WTC11 (cell line): ENCODE data around the gene KRT76. TPM values are rescaled to one million over a fixed set of nuclear protein-coding genes. Genes with fewer than 3 reads are reported as not detected.

Experiments
- ATAC-seq: fragments of 200-7000 bp; cut with Tn5 transposase; 2 replicates; pipeline ENCODE4 v1.10.0; 2021; ENCODE audit warnings: mild to moderate bottlenecking, moderate library complexity
- CTCF ChIA-PET: fragments of 300-600 bp; sonication (Branson Sonifier 250); formaldehyde crosslinking; loops from one replicate; lab custom pipeline; 2021; ENCODE audit warnings: antibody characterized with exemption; lab: Charles Lee
- POLR2A ChIA-PET: fragments of 350-600 bp; sonication (Branson Sonifier 250); formaldehyde crosslinking; loops from one replicate; lab custom pipeline; 2021; ENCODE audit warnings: antibody characterized with exemption; lab: Charles Lee
- DNase-seq: peaks from one replicate; pipeline ENCODE4 v3.0.0; 2021; ENCODE audit warnings: low spot score
- H3K27ac Mint-ChIP-seq: 2 replicates; pipeline ENCODE4 v1.8.0; 2021; ENCODE audit warnings: mixed read lengths
- H3K27me3 Mint-ChIP-seq: 2 replicates; pipeline ENCODE4 v1.8.0; 2021; ENCODE audit warnings: low read depth, mild to moderate bottlenecking, moderate library complexity, mixed read lengths
- H3K36me3 Mint-ChIP-seq: 2 replicates; pipeline ENCODE4 v1.8.0; 2021; ENCODE audit warnings: mixed read lengths
- H3K4me1 Mint-ChIP-seq: 2 replicates; pipeline ENCODE4 v1.8.0; 2022; ENCODE audit warnings: mixed read lengths
- H3K4me3 Mint-ChIP-seq: 2 replicates; pipeline ENCODE4 v1.8.0; 2021; ENCODE audit warnings: mild to moderate bottlenecking, moderate library complexity, mixed read lengths
- H3K9me3 Mint-ChIP-seq: 2 replicates; pipeline ENCODE4 v1.8.0; 2021; ENCODE audit warnings: mixed read lengths
- ATF6 ChIP-seq: sonication (generic); formaldehyde crosslinking; IDR thresholded peaks from 2 replicates; pipeline ENCODE4 v1.8.1; 2023; ENCODE audit warnings: mild to moderate bottlenecking, missing genetic modification reagents
- CBFB ChIP-seq: sonication (generic); formaldehyde crosslinking; IDR thresholded peaks from 2 replicates; pipeline ENCODE4 v1.8.1; 2022; ENCODE audit warnings: mild to moderate bottlenecking, low read depth, missing genetic modification reagents
- CDX4 ChIP-seq: fragments of 250-450 bp; sonication (Bioruptor Pico); IDR thresholded peaks from 2 replicates; pipeline ENCODE4 v1.9.0; 2021; ENCODE audit warnings: moderate library complexity, mild to moderate bottlenecking, inconsistent platforms, borderline replicate concordance
- CREM ChIP-seq: sonication (generic); formaldehyde crosslinking; IDR thresholded peaks from 2 replicates; pipeline ENCODE4 v1.8.1; 2022; ENCODE audit warnings: mild to moderate bottlenecking, missing genetic modification reagents, moderate library complexity
- FOXJ3 ChIP-seq: sonication (generic); formaldehyde crosslinking; IDR thresholded peaks from 2 replicates; pipeline ENCODE4 v1.9.0; 2021; ENCODE audit warnings: missing genetic modification reagents, mild to moderate bottlenecking, borderline replicate concordance
- GRHL2 ChIP-seq: fragments of 250-450 bp; sonication (Bioruptor Pico); IDR thresholded peaks from 2 replicates; pipeline ENCODE4 v1.8.0; 2022; ENCODE audit warnings: mild to moderate bottlenecking, moderate library complexity; ENCODE audit not compliant: insufficient replicate concordance, severe bottlenecking
- IRF2 ChIP-seq: sonication (generic); formaldehyde crosslinking; IDR thresholded peaks from 2 replicates; pipeline ENCODE4 v1.8.0; 2022; ENCODE audit warnings: low read depth, missing genetic modification reagents, borderline replicate concordance
- JAZF1 ChIP-seq: fragments of 250-450 bp; sonication (Bioruptor Pico); IDR thresholded peaks from 2 replicates; pipeline ENCODE4 v1.9.0; 2021; ENCODE audit warnings: moderate library complexity, mild to moderate bottlenecking, inconsistent platforms
- JUN ChIP-seq: sonication (generic); formaldehyde crosslinking; IDR thresholded peaks from 2 replicates; pipeline ENCODE4 v1.8.0; 2023; ENCODE audit warnings: mild to moderate bottlenecking, missing genetic modification reagents
- MYBL2 ChIP-seq: sonication (generic); formaldehyde crosslinking; IDR thresholded peaks from 2 replicates; pipeline ENCODE4 v1.8.1; 2023; ENCODE audit warnings: mild to moderate bottlenecking, moderate library complexity, missing genetic modification reagents
- OVOL2 ChIP-seq: fragments of 250-450 bp; sonication (Bioruptor Pico); IDR thresholded peaks from 2 replicates; pipeline ENCODE4 v1.9.0; 2021; ENCODE audit warnings: mild to moderate bottlenecking, borderline replicate concordance
- TCF7 ChIP-seq: sonication (generic); formaldehyde crosslinking; IDR thresholded peaks from 2 replicates; pipeline ENCODE4 v1.8.0; 2022; ENCODE audit warnings: mild to moderate bottlenecking, low read depth, missing genetic modification reagents, moderate library complexity
- ZBTB21 ChIP-seq: sonication (generic); formaldehyde crosslinking; IDR thresholded peaks from 2 replicates; pipeline ENCODE4 v1.8.1; 2023; ENCODE audit warnings: mild to moderate bottlenecking, missing genetic modification reagents, borderline replicate concordance
- ZNF232 ChIP-seq: sonication (generic); formaldehyde crosslinking; IDR thresholded peaks from 2 replicates; pipeline ENCODE4 v1.8.0; 2022; ENCODE audit warnings: mild to moderate bottlenecking, missing genetic modification reagents
- ZNF263 ChIP-seq: sonication (generic); formaldehyde crosslinking; IDR thresholded peaks from 2 replicates; pipeline ENCODE4 v1.8.1; 2022; ENCODE audit warnings: low read depth, mild to moderate bottlenecking, moderate library complexity, missing genetic modification reagents
- ZNF281 ChIP-seq: sonication (generic); formaldehyde crosslinking; IDR thresholded peaks from 2 replicates; pipeline ENCODE4 v1.8.0; 2023; ENCODE audit warnings: mild to moderate bottlenecking, missing genetic modification reagents
- ZNF396 ChIP-seq: fragments of 250-450 bp; sonication (Bioruptor Pico); IDR thresholded peaks from 2 replicates; pipeline ENCODE4 v1.8.0; 2021; ENCODE audit warnings: mild to moderate bottlenecking, moderate library complexity, borderline replicate concordance
- total RNA-seq: library from RNA; stranded (reverse); gene quantifications from 3 replicates; pipeline ENCODE4 v1.2.3, GENCODE V29; 2021
- TF ChIP-seq, protein P1 (sequence below): sonication (generic); formaldehyde crosslinking; IDR thresholded peaks from 2 replicates; pipeline ENCODE4 v1.8.1; 2023; ENCODE audit warnings: mild to moderate bottlenecking, missing genetic modification reagents, borderline replicate concordance
- TF ChIP-seq, protein P2 (sequence below): fragments of 250-450 bp; sonication (Bioruptor Pico); IDR thresholded peaks from 2 replicates; pipeline ENCODE4 v2.1.2; 2022; ENCODE audit warnings: mild to moderate bottlenecking, moderate library complexity
- TF ChIP-seq, protein P3 (sequence below): sonication (generic); formaldehyde crosslinking; IDR thresholded peaks from 2 replicates; pipeline ENCODE4 v1.8.1; 2022; ENCODE audit warnings: missing genetic modification reagents, borderline replicate concordance

Gene KRT76
- total RNA-seq, 1 experiment from 2014 or later, result not detected

- H3K4me3 Mint-ChIP-seq, result no peak overlapping the region
- TF ChIP-seq IRF2 (CRISPR knock-in tag) (no peak), CREM (CRISPR knock-in tag) (no peak), ATF6 (CRISPR knock-in tag) (no peak), ZNF281 (no peak), MYBL2 (no peak), ZNF232 (CRISPR knock-in tag) (no peak), ZNF396 (CRISPR knock-in tag) (no peak), JAZF1 (CRISPR knock-in tag) (no peak), JUN (no peak)
- H3K27me3 Mint-ChIP-seq, result peaks cover 2% of the 10 kb centered on the region; the same call in 1 of the 2 replicates
- H3K9me3 Mint-ChIP-seq, result no peaks in the 10 kb centered on the region
- H3K36me3 Mint-ChIP-seq, result no peaks in the 10 kb centered on the region
- ATAC-seq (no peak), DNase-seq (no peak)
- H3K4me1 Mint-ChIP-seq, result peaks cover 25% of the 10 kb centered on the region
- CTCF ChIA-PET, result interaction anchor here (0.5 to 2.7 kb wide), 7 partner anchors 58 to 411 kb away, joined by 3 to 19 read pairs (median 5); no protein-coding TSS in a partner anchor
- H3K27ac Mint-ChIP-seq, result no peak overlapping the region
- POLR2A ChIA-PET, result interaction anchor here (1.1 kb wide), 1 partner anchor 73 kb away, joined by 4 read pairs; no protein-coding TSS in a partner anchor
Measured at GRCh38 chr12:52806821-52807543, 29.8 kb upstream of the KRT76 start.

DNA sequence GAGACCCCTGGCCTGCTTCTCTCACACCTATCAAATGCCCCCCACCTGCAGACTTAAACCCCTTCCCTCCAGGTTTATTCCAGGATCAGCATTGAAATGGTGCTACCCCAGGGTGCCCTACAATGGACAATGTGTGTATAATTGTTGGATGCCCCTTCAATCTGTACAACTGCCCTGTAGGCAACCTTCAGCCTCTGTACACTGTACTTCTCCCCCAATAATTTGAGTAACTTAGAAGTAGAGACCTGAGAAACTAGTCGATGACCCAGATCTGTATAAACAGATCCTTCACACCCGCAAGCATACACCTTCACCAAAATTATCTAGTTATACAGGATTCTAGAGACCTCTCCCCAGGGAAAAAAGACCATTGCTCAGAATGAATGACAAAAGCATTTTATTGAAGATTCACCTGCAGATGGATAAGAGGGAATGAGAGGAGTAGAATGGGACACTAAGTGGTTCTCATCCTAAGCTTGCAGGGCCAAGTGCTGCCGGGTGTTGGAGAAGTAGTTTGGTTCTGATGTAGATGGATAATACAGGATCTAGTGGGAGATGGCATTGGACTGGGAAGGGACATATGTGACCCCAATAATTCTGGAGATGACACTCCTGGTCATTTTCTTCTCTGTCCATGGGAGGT lies 29.1 kb upstream of the KRT76 start:
- DNase-seq, result no peak
- Mint-ChIP-seq H3K27ac (no peak overlapping the region), H3K4me1 (peaks cover 29% of the 10 kb centered on the region), H3K27me3 (peaks cover 2% of the 10 kb centered on the region; the same call in 1 of the 2 replicates), H3K36me3 (no peaks in the 10 kb centered on the region), H3K9me3 (no peaks in the 10 kb centered on the region), H3K4me3 (no peak overlapping the region)
- ChIA-PET CTCF (interaction anchor here (1.0 to 2.7 kb wide), 8 partner anchors 14 to 634 kb away, joined by 3 to 19 read pairs (median 8); no protein-coding TSS in a partner anchor), POLR2A (no interaction called here)
- no peak for ATAC-seq
- no peak for TF ChIP-seq CDX4
- no peak for TF ChIP-seq OVOL2 (CRISPR knock-in tag)
- TF ChIP-seq FOXJ3 (CRISPR knock-in tag), result no peak
- no peak for TF ChIP-seq GRHL2 (CRISPR knock-in tag)
- TF ChIP-seq, protein P1, sequence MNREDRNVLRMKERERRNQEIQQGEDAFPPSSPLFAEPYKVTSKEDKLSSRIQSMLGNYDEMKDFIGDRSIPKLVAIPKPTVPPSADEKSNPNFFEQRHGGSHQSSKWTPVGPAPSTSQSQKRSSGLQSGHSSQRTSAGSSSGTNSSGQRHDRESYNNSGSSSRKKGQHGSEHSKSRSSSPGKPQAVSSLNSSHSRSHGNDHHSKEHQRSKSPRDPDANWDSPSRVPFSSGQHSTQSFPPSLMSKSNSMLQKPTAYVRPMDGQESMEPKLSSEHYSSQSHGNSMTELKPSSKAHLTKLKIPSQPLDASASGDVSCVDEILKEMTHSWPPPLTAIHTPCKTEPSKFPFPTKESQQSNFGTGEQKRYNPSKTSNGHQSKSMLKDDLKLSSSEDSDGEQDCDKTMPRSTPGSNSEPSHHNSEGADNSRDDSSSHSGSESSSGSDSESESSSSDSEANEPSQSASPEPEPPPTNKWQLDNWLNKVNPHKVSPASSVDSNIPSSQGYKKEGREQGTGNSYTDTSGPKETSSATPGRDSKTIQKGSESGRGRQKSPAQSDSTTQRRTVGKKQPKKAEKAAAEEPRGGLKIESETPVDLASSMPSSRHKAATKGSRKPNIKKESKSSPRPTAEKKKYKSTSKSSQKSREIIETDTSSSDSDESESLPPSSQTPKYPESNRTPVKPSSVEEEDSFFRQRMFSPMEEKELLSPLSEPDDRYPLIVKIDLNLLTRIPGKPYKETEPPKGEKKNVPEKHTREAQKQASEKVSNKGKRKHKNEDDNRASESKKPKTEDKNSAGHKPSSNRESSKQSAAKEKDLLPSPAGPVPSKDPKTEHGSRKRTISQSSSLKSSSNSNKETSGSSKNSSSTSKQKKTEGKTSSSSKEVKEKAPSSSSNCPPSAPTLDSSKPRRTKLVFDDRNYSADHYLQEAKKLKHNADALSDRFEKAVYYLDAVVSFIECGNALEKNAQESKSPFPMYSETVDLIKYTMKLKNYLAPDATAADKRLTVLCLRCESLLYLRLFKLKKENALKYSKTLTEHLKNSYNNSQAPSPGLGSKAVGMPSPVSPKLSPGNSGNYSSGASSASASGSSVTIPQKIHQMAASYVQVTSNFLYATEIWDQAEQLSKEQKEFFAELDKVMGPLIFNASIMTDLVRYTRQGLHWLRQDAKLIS (CRISPR knock-in tag), result no peak
- no peak for TF ChIP-seq ZNF232 (CRISPR knock-in tag)
- no peak for TF ChIP-seq TCF7 (CRISPR knock-in tag)
- TF ChIP-seq, protein P2, sequence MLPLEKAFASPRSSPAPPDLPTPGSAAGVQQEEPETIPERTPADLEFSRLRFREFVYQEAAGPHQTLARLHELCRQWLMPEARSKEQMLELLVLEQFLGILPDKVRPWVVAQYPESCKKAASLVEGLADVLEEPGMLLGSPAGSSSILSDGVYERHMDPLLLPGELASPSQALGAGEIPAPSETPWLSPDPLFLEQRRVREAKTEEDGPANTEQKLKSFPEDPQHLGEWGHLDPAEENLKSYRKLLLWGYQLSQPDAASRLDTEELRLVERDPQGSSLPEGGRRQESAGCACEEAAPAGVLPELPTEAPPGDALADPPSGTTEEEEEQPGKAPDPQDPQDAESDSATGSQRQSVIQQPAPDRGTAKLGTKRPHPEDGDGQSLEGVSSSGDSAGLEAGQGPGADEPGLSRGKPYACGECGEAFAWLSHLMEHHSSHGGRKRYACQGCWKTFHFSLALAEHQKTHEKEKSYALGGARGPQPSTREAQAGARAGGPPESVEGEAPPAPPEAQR (CRISPR knock-in tag), result no peak
- TF ChIP-seq JUN, result no peak
- no peak for TF ChIP-seq JAZF1 (CRISPR knock-in tag)
- no peak for TF ChIP-seq CBFB (CRISPR knock-in tag)
- TF ChIP-seq, protein P3, sequence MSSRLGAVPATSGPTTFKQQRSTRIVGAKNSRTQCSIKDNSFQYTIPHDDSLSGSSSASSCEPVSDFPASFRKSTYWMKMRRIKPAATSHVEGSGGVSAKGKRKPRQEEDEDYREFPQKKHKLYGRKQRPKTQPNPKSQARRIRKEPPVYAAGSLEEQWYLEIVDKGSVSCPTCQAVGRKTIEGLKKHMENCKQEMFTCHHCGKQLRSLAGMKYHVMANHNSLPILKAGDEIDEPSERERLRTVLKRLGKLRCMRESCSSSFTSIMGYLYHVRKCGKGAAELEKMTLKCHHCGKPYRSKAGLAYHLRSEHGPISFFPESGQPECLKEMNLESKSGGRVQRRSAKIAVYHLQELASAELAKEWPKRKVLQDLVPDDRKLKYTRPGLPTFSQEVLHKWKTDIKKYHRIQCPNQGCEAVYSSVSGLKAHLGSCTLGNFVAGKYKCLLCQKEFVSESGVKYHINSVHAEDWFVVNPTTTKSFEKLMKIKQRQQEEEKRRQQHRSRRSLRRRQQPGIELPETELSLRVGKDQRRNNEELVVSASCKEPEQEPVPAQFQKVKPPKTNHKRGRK (CRISPR knock-in tag), result no peak
- TF ChIP-seq ZBTB21 (CRISPR knock-in tag), result no peak
- no peak for TF ChIP-seq ZNF263 (CRISPR knock-in tag)
